Endodermal cell (in vitro differentiated cells): ENCODE measurements around the gene PBLD. TPM values are rescaled to one million over a fixed set of nuclear protein-coding genes. Genes with fewer than 3 reads are reported as not detected.

ENCODE experiments used
- DNase-seq: peaks from one replicate; pipeline ENCODE4 v3.0.0-alpha.2; 2017
- H3K27ac ChIP-seq: 2 replicates; pipeline ENCODE4 v1.5.1; 2013; ENCODE audit warnings: mild to moderate bottlenecking, low read depth, low read length, moderate library complexity
- H3K27me3 ChIP-seq: 2 replicates; pipeline ENCODE4 v1.6.1; 2013; ENCODE audit warnings: mild to moderate bottlenecking, low read length, moderate library complexity; ENCODE audit not compliant: insufficient read depth, control insufficient read depth, poor library complexity, severe bottlenecking
- H3K36me3 ChIP-seq: 2 replicates; pipeline ENCODE4 v1.7.0; 2013; ENCODE audit warnings: mild to moderate bottlenecking, low read length, moderate library complexity; ENCODE audit not compliant: control insufficient read depth, insufficient read depth
- H3K4me1 ChIP-seq: one replicate; pipeline ENCODE4 v1.7.0; 2013; ENCODE audit warnings: low read length; ENCODE audit not compliant: control insufficient read depth, insufficient read depth
- H3K4me3 ChIP-seq: 2 replicates; pipeline ENCODE4 v1.5.1; 2013; ENCODE audit warnings: mild to moderate bottlenecking, low read length, moderate library complexity
- H3K9ac ChIP-seq: 2 replicates; pipeline ENCODE4 v1.6.1; 2013; ENCODE audit warnings: mild to moderate bottlenecking, low read length, moderate library complexity; ENCODE audit not compliant: poor library complexity, severe bottlenecking; ENCODE audit errors: extremely low read depth
- H3K9me3 ChIP-seq: 2 replicates; pipeline ENCODE4 v1.6.1; 2013; ENCODE audit warnings: mild to moderate bottlenecking, low read length, moderate library complexity; ENCODE audit not compliant: control insufficient read depth
- H3K27ac Mint-ChIP-seq: 2 replicates; pipeline ENCODE4 v1.8.0; 2020; ENCODE audit warnings: mixed read lengths
- H3K27me3 Mint-ChIP-seq: 2 replicates; pipeline ENCODE4 v1.8.0; 2021; ENCODE audit warnings: mild to moderate bottlenecking, mixed read lengths; ENCODE audit not compliant: insufficient read depth
- H3K36me3 Mint-ChIP-seq: 2 replicates; pipeline ENCODE4 v1.8.0; 2020; ENCODE audit warnings: low read depth, mixed read lengths
- H3K4me1 Mint-ChIP-seq: 2 replicates; pipeline ENCODE4 v1.8.0; 2020; ENCODE audit warnings: mixed read lengths
- H3K4me3 Mint-ChIP-seq: 2 replicates; pipeline ENCODE4 v1.8.0; 2020; ENCODE audit warnings: mild to moderate bottlenecking, moderate library complexity, mixed read lengths
- H3K9me3 Mint-ChIP-seq: 2 replicates; pipeline ENCODE4 v1.8.0; 2020; ENCODE audit warnings: mild to moderate bottlenecking, mixed read lengths
- WGBS, 2 experiments: methylation state at CpG; one replicate each; pipeline versions ENCODE4 v1.1.5 to v1.1.7; 2013; ENCODE audit warnings: missing lambda C conversion rate in 2 of 2, mixed read lengths in 1 of 2; ENCODE audit not compliant: insufficient coverage in 1 of 2, insufficient read length in 1 of 2; 5-methylcytosine and 5-hydroxymethylcytosine counted together
- total RNA-seq, 2 donors: library from RNA; stranded (reverse); fragmentation: NEBNext Ultra II Directional in 1 of 2; extraction: Animal tissue kit (Norgen Biotek cat#: 25700) in 1 of 2; gene quantifications; 2 replicates in 1 of 2; 3 replicates in 1 of 2; pipeline ENCODE4 v1.2.1, GENCODE V29; 2021
- TF ChIP-seq, protein P1 (sequence below): fragments of 200-600 bp; sonication (generic); conservative IDR thresholded peaks from 2 replicates; pipeline ENCODE4 v1.5.0; 2021; ENCODE audit warnings: antibody characterized with exemption, mild to moderate bottlenecking

PBLD gene
- total RNA-seq, 2 donors from 2014 or later, result 5.0 to 5.3 TPM

DNA sequence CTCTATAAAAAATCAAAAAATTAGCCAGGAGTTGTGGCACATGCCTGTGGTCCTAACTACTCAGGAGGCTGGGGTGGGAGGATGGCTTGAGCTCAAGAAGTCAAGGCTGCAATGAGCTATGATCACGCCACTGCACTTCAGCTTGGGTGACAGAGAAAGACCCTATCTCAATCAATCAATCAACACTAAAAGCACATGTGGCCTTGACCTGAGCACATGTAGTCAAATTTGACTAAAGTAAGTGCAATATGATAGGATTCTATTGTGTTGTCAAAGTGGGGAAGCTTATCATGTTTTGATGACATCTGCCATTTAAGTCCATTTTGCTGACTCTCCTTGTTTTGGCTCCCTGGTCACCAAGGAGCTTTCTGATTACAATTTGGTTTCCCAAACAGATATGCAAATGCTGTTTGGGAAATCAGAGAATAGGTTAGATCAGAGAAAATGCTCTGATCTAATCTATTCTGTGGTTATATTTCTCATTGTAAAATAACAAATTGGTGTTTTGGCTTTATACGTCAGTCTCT is 57.1 kb downstream of the PBLD start:
- H3K27ac ChIP-seq, result no peak overlapping the region
- WGBS, 2 experiments, result 80 to 98% methylated on average over 1 to 2 of the region's 2 CpGs
- Mint-ChIP-seq H3K27ac (no peak overlapping the region), H3K27me3 (peaks cover 3% of the 10 kb centered on the region), H3K4me1 (peaks cover 12% of the 10 kb centered on the region), H3K9me3 (peaks cover 53% of the 10 kb centered on the region), H3K36me3 (peaks cover 19% of the 10 kb centered on the region), H3K4me3 (no peak overlapping the region)
- no peaks in the 10 kb centered on the region for H3K27me3 ChIP-seq
- peaks cover 2% of the 10 kb centered on the region for H3K4me1 ChIP-seq
- no peak overlapping the region for H3K9ac ChIP-seq
- TF ChIP-seq, protein P1, sequence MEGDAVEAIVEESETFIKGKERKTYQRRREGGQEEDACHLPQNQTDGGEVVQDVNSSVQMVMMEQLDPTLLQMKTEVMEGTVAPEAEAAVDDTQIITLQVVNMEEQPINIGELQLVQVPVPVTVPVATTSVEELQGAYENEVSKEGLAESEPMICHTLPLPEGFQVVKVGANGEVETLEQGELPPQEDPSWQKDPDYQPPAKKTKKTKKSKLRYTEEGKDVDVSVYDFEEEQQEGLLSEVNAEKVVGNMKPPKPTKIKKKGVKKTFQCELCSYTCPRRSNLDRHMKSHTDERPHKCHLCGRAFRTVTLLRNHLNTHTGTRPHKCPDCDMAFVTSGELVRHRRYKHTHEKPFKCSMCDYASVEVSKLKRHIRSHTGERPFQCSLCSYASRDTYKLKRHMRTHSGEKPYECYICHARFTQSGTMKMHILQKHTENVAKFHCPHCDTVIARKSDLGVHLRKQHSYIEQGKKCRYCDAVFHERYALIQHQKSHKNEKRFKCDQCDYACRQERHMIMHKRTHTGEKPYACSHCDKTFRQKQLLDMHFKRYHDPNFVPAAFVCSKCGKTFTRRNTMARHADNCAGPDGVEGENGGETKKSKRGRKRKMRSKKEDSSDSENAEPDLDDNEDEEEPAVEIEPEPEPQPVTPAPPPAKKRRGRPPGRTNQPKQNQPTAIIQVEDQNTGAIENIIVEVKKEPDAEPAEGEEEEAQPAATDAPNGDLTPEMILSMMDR, result no peak
- H3K36me3 ChIP-seq, result no peaks in the 10 kb centered on the region
- H3K9me3 ChIP-seq, result peaks cover 40% of the 10 kb centered on the region
- no peak for DNase-seq
- H3K4me3 ChIP-seq, result no peak overlapping the region

DNA sequence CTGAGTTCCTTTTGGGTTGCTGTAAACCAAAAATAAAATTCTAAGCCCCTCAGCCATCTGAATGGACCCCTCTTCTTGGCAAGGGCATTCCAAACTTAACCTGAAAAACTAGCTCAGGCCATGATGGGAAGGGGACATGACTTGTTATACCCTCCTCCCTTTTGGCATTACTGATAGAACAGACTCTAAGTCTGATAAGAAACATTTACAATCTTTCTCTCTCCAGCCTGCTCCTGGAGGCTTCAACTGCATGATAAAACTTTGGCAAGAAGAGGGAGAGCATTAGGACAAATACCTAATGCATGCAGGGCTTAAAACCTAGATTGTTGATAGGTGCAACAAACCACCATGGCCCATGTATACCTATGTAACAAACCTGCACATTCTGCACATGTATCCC is 59.9 kb downstream of the PBLD start:
- peaks cover 13% of the 10 kb centered on the region for H3K4me1 Mint-ChIP-seq
- H3K27ac ChIP-seq, result no peak overlapping the region

DNA sequence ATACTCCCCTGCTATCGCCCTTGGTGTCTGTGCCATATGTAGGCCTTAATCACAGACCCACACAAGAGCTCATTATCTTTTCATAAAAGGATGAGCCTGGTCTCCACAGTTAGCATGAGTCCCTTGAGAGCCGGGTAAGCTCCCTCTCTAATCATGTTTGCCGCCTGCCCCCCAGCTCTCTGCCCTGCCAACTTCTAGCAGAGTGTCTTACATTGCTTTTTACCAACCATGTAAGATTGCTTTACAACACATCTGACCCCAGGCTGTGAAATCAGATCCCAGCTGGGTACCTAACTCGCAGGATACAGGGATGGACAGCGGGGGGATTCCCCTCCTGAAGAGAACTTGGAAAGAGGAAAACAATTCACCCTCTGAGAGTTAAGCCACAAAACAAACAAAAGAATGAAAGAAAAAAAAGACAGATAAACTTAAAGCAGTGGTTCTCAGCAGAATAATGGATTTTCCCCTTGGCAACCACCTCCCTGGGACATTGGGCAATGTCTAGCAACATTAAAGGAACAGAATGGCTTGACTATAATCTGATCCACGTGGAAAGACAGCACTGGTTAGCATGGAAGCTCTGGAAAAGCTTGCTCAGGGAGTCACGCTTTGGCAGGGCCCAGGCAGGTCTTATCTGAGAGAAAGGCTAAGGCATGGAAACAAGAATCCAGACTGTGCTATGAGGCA is 61.4 kb downstream of the PBLD start:
- TF ChIP-seq, protein P1, result no peak
- Histone ChIP-seq H3K9ac (no peak overlapping the region), H3K27me3 (peaks cover 6% of the 10 kb centered on the region), H3K36me3 (no peaks in the 10 kb centered on the region), H3K4me3 (no peak overlapping the region), H3K4me1 (peaks cover 2% of the 10 kb centered on the region), H3K9me3 (peaks cover 18% of the 10 kb centered on the region), H3K27ac (peak overlapping the region; percentile 25)
- Mint-ChIP-seq H3K27me3 (peaks cover 7% of the 10 kb centered on the region), H3K36me3 (peaks cover 2% of the 10 kb centered on the region), H3K4me3 (no peak overlapping the region), H3K4me1 (peaks cover 13% of the 10 kb centered on the region), H3K9me3 (peaks cover 14% of the 10 kb centered on the region), H3K27ac (peak overlapping the region; percentile 72)
- 38 to 45% methylated on average over 5 to 7 of the region's 7 CpGs for WGBS, 2 experiments
- DNase-seq, result peak; percentile 65

More for the DNA sequence above, 59.9 kb downstream of the PBLD start:
- no peak overlapping the region for H3K4me3 ChIP-seq
- Mint-ChIP-seq H3K9me3 (peaks cover 28% of the 10 kb centered on the region), H3K36me3 (peaks cover 7% of the 10 kb centered on the region), H3K27ac (no peak overlapping the region), H3K4me3 (no peak overlapping the region), H3K27me3 (peaks cover 8% of the 10 kb centered on the region)
- H3K9me3 ChIP-seq, result peaks cover 31% of the 10 kb centered on the region
- TF ChIP-seq, protein P1, result no peak
- H3K36me3 ChIP-seq, result no peaks in the 10 kb centered on the region
- H3K9ac ChIP-seq, result no peak overlapping the region
- H3K4me1 ChIP-seq, result peaks cover 2% of the 10 kb centered on the region
- no peak for DNase-seq
- H3K27me3 ChIP-seq, result peaks cover 6% of the 10 kb centered on the region
